Measurements from ENCODE around the gene CD58.
"Not testable (repeated sequence)": the region's sequence is repeated elsewhere in the genome, so short reads cannot be mapped to it uniquely, and the experiment has no call there.

- not testable (repeated sequence) for TF ChIP-seq CTCF, POLR2A, EP300 (IDR thresholded peaks at IDR 0.05)
These were observed 26.0 kb upstream of the CD58 start for GRCh38 chr1:116596742-116597307.

All from ovary (tissue), 3 donors.